ENCODE results near the gene NOP10.

- TF ChIP-seq, protein P1, sequence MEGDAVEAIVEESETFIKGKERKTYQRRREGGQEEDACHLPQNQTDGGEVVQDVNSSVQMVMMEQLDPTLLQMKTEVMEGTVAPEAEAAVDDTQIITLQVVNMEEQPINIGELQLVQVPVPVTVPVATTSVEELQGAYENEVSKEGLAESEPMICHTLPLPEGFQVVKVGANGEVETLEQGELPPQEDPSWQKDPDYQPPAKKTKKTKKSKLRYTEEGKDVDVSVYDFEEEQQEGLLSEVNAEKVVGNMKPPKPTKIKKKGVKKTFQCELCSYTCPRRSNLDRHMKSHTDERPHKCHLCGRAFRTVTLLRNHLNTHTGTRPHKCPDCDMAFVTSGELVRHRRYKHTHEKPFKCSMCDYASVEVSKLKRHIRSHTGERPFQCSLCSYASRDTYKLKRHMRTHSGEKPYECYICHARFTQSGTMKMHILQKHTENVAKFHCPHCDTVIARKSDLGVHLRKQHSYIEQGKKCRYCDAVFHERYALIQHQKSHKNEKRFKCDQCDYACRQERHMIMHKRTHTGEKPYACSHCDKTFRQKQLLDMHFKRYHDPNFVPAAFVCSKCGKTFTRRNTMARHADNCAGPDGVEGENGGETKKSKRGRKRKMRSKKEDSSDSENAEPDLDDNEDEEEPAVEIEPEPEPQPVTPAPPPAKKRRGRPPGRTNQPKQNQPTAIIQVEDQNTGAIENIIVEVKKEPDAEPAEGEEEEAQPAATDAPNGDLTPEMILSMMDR (IDR thresholded peaks at IDR 0.05; ENCODE audit: low read depth, low read length, poor library complexity, severe bottlenecking), result no peak
- no peak for TF ChIP-seq EZH2phosphoT487 (IDR thresholded peaks at IDR 0.05; ENCODE audit: borderline replicate concordance, low read length)
Observed at GRCh38 chr15:34370643-34371042, 27.7 kb upstream of the NOP10 start.

All from DOHH2 (cell line).